Right forelimb (tissue), 1 donor: Measurements from ENCODE around the gene SMIM17.
A peak's percentile ranks its signal among the peaks of the same experiment; 100 is the strongest.

Source experiments
- DNase-seq: peaks from one replicate; pipeline ENCODE4 v3.0.0-alpha.2; 2018

Gene SMIM17

DNA sequence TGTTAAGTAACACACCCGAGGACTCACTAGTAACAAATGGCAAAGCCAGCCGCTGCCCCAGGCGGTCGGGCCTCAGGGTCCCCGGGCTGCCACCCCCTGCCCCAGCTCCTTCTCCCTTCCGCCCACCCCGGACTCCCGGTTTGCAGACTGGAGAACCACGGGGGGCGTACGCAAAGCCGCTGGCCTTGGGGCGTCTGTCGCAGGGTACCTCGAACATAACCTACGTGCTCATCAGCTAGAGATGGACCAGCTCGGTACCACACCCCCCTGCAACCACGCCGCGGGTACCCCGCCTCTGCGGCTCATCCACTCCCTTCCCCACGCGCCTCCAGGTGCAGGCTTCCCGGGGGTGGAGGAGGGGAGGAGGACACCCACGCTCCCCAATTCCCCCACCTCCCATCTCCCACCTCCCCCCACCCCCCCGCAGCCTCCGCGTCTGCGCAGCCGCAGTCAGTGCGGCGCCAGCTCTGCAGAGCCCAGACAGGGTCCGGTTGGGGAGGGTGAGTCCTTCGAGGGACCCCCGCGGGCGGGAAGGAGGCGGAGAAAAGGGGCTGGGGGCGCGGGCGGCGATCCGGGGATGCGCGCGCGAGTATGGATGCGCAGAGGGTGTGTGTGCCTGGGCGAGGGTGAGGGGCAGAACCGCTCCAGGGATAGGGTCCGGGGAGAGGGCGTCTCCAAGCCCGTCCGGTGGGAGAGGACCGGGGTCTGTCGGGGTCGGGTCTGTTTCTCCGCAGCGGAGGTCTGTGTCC, at the start of gene SMIM17:
Gene SMIM17, plus strand, starts transcription at position 449 of the 749 bp plus-strand sequence. CDS start 2,509 bp downstream, outside the sequence.
- no peak for DNase-seq

DNA sequence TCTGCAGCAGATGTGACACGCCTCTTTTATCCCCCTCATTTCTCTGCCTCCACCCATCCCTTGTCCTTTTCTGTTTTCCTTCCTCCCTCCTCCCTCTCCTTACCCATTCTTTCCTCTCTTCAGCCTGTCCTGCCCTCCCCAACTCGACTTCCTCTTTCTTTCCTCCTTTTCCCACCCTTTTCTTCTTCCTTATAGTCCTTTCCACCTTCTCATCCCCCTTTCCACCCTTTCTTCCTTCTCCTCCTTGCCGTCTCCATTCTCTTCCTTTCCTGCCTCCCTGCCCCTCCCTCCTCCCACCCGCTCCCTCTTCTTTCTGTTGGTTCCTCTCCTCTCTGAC, 48.5 kb upstream of the SMIM17 start:
- no peak for DNase-seq

DNA sequence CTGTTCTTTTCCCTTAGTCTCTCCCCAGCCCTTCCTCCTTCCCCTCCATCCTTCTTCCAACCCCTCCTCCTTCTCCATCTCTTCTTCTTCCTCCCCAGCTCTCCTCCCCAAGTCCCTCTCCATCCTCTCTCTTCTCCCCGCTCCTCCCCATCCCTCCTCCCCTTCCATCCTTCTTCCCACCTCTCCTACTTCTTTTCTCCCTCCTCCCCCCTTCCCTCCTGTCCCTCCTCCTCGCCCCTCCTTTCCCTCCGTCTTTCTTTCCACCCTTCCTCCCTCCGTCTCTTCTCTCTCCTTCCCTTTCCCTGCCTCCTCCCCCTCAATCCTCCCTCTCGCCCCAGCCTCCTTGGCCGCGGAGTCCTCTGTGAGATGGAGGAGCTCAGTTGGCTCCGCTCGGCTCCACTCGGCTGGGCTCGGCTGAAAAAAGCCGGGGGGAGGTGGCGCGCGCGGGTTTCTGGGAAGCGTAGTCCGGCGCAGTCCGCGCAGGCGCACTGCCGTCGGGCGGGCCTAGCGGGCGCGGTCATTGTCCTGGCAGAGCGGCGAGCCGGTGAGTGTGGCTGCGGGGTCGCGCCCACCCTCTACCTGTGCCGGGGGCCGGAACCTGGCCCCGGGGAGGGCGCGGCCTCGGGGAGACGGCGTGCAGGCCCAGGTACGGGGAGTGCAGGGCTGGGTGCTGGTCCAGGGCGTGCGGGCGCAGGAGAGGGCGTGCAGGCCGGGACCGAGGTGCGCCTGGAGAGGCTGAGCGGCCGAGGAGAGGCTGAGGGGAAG, 48.0 kb upstream of the SMIM17 start, which contains the start of gene ZNF71:
Gene ZNF71, plus strand, starts transcription at position 520 of the 765 bp plus-strand sequence. CDS start 6,257 bp downstream, outside the sequence.
- peak; percentile 94 for DNase-seq

DNA sequence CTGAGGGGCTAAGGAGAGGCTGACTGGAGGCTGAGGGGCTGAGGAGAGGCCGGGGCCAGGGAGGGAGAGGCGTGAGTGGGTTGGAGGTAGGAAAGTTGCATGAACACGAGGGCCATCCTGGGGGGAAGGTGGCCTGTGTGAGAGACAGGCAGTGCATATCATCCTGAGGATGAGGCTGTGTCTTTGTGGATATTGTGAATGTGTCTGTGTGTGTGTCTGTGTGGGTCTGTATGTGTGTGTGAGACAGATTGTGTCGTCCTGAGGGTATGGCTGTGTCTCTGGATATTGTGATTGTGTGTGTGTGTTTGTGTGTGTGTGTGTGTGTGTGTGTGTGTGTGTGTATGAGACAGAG, 47.4 kb upstream of the SMIM17 start:
- no peak for DNase-seq

DNA sequence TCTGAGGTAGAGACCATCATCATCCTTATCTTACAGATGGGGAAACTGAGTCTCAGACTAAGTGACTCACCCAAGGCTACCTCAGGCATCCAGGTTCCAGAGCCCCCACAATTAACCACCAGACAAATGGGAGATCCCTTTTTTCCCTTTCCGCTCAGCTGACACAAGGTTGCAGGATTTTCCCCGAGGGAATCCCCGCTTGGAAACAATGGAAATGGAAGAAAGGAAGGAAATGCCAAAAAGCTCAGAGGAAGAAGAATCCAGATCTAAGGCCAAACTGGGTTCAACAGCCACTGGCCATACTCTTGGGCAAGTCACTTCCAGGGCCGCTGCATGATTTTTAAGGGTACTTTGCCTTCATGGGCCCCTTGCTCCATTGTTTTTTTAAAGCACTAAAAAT, 46.3 kb upstream of the SMIM17 start:
- no peak for DNase-seq

DNA sequence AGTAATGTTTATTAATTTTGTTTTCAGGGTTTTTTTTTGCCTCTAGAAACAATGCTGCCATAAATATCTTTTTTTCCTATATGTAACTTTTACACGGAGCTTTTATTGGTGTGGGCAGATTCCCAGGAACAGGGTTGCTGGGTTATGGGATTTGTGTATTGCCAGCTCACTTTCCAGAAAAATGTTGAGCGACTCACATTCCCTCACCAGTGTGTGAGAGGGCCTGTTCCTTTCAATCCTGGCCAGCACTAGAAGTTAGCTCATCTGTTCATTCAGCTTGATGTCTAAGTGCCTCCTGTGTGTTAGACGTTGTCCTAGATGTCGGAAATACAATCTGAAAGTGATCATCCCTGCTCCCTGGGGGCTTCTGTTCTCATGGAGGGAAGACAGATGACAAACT, 45.3 kb upstream of the SMIM17 start:
- no peak for DNase-seq

DNA sequence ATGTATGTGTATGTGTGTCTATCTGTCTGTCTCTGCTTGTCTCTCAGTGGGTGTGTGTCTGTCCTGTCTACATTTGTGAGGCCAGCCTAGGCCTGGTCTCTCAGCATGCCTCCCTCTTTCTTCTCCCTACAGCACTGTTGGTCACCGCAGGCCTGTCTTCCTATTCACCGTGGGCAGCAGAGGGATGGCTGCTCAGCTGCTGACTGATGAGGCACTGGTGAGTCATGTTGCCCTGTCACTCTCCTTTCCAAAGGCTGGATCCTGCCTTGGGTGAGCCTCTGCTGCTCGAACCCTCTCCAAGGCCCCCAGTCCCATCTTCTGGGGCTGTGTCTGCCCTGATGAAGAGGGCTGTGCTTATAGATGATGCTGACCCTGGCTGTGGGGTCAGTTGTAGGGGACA, 41.6 kb upstream of the SMIM17 start:
- DNase-seq = no peak

DNA sequence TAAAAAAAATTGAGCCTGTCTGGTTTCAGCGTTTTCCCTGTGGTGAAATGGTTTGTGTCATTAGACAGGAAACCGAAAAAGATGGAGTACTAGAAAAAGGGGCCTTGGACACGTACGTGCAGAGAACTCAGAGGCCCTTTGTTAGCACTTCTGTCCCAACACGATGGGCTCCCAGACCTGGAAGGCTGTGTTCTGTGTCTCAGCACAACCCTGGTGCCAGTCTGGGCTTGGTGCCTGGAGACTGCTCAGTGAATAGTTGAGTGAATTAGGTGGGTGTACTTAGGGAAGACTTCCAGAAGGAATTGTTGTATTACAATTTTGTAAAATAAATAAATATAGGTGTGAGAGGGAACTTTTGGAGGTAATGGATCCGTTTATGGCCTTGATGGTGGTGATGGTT, 39.1 kb upstream of the SMIM17 start:
- DNase-seq = no peak

DNA sequence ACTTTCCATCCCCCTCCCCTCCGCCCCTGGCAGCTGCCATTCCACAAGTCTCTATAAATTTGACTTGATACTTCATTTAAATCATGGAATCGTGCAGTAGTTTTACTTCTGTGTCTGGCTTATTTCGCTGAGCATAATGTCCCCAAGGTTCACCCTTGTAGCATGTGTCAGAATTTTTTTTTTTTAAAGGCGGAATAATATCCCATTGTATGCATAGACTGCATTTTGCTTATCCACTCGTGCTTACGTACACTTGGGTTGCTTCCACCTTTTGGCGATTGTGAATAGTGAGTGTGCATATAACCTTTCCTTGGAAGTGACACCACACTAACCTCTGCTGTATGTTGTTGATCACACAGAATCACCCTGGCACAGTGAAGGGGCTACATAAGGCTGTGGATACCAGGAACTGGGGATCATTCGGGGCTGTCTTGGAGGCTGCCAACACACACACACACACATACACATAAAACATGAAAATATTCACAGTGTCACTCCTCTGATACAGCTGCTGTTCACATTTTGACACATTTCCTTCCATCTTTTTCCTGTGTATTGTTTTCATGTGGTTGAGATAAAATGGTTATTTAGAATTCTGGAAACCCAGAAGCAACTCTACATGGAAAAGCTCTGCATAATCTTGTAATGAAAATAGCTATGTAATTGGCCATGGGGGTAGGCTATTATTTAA, 34.5 kb upstream of the SMIM17 start:
- DNase-seq = no peak

DNA sequence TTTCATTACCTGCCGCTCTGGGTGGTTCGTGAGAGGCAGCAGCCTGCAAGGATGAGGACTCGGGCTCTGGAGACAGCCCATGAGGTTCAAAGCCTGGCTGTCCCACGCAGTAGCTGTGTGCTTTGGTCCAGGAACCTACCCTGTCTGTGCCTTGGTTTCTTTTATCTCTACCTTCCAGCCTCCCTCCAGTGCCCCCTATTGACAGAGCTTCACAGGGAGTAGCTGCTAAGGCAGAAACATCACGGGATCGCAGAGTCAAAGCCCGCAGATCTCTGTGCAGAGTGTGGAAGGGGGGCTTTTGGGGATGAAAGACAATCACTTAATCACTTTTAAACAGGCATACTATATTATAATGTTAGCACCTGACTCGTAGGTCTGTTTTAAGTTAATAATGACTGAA, 31.7 kb upstream of the SMIM17 start:
- no peak for DNase-seq

DNA sequence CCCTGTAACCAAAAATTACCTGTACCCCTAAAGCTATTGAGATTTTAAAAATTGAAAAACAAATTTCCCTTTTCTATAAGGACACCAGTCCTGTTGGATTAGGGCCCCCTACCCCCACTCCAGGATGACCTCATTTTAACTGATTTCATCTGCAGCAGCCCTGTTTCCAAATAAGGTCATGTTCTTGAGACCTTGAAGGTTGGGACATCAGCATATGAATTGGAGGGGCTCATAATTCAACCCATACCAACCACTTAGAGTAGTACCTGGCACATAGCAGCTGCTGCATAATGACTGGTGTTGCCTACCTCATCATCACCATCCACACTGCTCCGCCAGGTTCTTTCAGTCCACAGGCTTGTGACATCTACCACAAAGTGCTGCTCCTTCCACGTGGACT, 30.2 kb upstream of the SMIM17 start:
- DNase-seq = no peak

DNA sequence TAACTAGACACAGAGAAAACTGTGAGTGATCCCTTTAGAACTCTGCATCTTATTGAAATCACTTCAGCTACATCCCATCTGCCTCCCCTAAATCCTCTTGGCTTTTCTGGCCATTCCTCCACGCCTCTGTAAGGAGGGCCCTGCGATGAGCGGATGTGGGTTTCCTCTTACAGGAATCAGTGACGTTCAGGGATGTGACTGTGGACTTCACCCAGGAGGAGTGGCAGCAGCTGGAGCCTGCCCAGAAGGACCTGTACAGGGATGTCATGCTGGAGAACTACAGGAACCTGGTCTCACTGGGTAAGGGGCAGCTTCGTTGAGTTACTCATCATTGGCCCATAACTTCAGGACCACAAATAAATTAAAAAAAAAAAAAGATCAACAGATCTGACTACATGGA, 29.3 kb upstream of the SMIM17 start:
- DNase-seq = no peak

DNA sequence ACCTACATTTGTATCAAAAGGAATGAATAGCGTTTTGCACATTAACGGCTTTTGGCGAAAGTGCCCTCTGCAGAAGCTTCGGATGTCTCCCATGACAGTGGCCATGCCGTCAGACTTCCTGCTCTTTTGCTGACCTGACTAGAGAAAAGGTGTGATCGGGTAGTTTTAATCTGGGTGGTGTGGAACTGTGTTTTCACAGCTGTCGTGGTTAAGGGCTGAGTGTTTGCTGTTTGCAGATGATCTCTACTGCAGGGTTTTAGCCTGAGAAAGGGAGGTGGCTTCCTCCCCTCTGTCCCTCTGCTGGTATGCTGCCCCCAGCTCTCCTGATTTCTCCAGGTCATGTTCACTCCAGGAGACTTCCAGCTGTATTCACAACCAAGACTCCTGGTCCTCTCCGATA, 25.4 kb upstream of the SMIM17 start:
- DNase-seq = no peak

DNA sequence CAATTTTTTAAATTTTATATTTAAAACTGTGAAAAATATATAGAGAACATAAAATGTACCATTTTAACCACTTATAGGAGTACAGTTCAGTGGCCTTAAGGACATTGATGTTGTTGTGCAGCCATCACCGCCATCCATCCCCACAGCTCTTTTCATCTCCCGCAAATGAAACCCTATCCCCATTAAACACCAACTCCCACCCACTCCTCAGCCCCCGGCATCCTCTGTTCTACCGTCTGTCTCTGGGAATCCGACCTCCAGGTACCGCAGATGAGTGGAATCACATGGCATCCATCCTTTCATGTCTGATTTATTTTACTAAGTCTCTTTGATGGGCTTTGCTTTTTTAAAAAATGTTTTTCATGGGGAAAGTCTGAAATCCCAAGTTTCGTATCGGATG, 23.8 kb upstream of the SMIM17 start:
- no peak for DNase-seq

DNA sequence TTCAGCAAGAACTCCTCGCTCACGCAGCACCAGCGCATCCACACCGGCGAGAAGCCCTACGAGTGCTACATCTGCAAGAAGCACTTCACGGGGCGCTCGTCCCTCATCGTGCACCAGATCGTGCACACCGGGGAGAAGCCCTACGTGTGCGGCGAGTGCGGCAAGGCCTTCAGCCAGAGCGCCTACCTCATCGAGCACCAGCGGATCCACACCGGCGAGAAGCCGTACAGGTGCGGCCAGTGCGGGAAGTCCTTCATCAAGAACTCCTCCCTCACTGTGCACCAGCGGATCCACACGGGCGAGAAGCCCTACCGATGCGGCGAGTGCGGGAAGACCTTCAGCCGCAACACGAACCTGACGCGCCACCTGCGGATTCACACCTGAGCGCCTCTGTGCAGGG, 20.6 kb upstream of the SMIM17 start:
- DNase-seq = no peak

DNA sequence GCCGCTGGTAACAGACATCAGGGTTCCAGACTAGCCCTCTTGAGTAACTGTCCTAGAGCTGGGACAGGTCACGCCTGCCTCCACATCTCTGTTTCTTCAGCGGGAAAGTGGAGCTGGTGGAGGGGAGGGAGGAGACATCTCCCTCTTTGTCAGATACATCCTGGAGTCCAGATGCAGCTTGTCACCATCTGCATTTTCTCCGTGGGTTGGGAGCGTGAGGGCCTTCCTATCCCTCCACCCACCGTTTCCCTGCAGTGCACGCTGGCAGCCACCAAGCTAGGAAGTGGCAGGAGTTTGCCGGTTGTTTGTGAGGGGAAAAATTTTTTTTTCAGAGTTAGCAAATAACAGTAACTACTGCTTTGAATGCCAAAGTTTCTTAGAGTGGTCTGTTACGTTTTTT, 20.0 kb upstream of the SMIM17 start:
- no peak for DNase-seq

DNA sequence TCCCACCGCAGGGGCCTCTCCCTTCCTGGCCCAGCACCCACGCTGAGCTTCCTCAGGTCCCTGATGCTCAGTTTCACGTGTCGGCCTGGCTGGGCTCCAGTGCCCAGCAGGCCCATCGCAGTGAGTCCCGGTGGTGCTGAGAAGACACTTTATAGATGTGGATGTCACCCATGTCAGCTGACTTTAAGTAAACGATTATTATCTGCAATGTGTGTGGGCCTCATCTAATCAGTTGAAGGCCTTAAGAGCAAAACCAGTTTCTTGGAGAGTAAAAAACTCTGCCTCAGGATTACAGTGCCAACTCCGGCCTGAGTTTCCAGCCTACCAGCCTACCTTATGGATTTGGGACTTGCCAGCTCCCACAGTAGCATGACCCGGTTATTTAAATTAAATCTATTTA, 17.3 kb upstream of the SMIM17 start:
- no peak for DNase-seq

DNA sequence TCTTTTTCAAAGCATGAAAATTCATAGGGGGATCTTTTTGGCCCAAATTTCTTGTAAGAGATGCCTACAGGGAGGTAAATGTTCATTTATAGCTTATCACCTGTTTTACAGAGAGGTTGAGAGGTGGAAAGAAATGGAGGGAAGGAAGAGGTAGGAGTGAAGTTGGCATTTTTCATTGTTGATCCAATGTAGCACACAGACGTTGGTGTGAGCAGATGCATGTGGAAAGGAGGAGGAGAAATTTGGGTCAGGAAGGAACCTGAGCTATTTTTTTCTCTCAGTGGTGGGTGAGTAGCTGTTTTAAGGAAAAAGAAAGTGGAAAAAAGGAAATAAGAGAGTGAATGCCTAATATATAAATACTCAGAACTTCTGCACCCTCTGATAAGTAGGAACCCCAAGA, 9.9 kb upstream of the SMIM17 start:
- no peak for DNase-seq

DNA sequence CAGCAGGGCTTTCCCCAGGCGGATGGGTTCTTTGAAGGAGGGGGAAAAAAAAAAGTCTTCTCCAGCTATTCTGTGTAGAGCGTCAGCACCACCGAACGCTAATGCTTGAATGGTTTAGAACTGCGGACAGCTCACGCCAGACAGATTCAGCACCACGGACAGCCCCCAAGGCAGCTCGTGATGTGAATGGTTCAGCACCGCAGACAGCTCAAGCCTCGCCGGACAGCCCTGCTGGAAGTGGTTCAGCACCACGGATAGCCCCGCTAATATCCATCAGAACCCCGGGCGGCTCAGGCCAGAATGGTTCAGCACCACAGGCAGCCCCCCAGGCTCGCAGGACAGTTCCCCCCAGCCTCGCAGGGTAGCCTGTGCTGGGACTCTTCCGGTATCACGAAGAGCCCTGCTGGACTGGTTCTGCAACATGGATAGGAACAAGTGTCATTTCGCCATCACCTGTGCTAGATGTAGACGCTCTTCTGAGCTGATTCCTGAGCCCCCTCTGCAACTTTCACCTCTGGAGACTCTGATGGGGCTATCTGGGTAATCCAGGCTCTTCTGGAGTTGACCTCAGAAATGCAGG, 4.9 kb upstream of the SMIM17 start:
- DNase-seq = peak; percentile 90

DNA sequence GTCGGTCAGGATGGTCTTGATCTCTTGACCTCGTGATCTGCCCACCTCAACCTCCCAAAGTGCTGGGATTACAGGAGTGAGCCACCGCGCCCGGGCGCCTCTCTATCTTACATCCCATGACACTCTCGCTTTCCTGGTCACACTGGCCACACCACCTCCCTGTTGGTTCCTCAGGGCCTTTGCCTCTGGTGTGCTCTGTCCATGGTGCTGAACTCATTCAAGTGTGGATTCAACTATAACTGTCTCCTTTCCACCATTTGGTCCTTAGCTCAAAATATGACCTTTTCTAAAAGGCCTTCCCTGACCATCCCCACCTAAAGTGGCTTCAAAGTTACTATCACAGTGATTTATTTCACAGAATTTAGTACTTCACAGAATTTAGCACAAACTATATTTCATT, 3.7 kb upstream of the SMIM17 start:
- DNase-seq = no peak

DNA sequence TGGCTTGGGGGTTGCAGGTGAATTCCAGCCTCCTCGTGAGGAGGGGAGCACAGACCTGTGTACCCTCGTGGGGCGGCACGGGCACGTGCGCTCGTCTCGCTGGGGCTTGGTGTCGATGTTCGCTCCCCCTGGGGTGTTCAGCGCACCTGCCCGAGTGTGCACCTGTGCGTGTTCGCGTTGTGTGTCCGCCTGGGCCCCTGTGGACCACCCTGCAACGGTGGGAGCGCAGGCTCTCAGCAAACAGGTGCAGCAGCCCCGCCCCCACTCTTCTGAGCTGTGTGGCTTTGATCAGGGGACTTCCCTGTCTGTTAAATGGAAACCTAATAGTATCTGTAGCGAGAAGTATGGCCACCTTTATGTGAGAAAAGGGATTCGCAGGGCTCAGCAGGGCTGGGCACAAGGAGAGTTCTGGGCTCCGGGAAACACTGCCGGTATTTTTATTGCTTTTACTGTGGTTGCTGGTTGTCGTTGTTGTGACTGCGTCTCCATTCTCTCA, 549 bp downstream of the SMIM17 start:
- no peak for DNase-seq

DNA sequence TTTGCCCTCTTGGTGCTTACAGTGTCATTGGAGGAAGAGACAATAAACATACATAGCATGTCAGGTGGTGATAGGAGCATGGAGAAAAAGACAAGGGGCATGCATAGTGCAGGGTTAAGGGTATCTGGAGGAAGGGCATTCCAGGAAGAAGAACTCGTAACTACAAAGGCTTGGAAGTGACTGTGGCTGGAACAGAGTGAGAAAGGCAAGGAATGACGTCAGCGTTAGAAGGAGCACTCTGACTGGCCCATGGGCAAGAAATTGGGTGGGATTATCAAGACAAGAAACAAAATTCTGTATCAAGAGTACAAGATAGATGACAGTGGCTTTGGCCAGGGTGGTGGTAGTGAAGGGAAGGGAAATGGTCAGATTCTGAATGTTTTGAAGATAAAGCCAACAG, 11.2 kb downstream of the SMIM17 start:
- DNase-seq = no peak

DNA sequence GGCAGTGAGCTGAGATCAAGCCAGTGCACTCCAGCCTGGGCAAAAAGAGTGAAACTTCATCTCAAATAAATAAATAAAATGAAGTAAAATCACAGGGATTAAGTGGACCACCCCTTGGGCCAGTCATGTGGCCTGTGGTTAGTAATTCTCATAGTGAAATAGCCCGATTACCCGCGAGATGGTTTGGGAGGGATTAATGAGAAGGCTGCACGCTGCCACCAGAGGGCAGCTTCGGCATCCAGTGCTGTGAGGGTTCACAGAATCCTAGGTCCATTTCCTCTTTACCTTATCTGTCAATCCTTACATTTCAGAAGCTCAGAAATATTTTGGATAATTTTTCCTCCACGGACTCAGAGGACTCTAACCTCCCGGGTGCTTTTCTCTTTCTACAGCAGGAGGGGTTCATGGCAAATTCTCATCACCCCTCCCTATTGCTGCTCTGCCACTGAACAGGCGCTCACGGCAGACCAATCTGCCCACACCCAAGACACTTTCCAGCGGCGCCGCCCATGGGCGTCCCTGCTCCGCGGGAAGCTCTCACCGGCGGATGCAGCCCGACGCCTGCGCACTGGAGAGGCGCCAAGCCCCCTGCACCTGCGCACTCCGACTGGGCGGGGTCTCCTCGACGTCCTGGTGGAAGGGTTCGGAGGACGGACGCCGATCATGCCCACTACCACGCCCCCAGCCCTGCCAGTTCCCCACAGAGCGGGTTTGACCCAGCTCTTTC, 17.6 kb downstream of the SMIM17 start:
- DNase-seq = no peak
